K562 (cell line): ENCODE measurements around the gene ABCA3. TPM values are rescaled to one million over a fixed set of nuclear protein-coding genes. Genes with fewer than 3 reads are reported as not detected.
A peak's percentile ranks its signal among the peaks of the same experiment; 100 is the strongest.

ENCODE experiments used
- ARID1B ChIP-seq: fragments of 450-650 bp; IDR thresholded peaks from 2 replicates; pipeline ENCODE4 v1.6.1; 2016; ENCODE audit warnings: antibody characterized with exemption, mild to moderate bottlenecking, inconsistent platforms
- ATF1 ChIP-seq, 2 experiments: fragments of 450-650 bp in 1 of 2; IDR thresholded peaks; 2 replicates each; pipeline ENCODE4 v1.6.1; 2016; ENCODE audit warnings: missing compliant biosample characterization in 1 of 2, missing genetic modification characterization in 1 of 2
- BMI1 ChIP-seq: fragments of 150-350 bp; IDR thresholded peaks from 2 replicates; pipeline ENCODE4 v1.6.1; 2014; ENCODE audit warnings: low read length
- CBFA2T3 ChIP-seq: fragments of 450-650 bp; IDR thresholded peaks from 2 replicates; pipeline ENCODE4 v1.6.1; 2017
- CBX1 ChIP-seq: sonication (generic); IDR thresholded peaks from 2 replicates; pipeline ENCODE4 v1.6.1; 2016; ENCODE audit warnings: antibody characterized with exemption, low read depth, mild to moderate bottlenecking
- CREB5 ChIP-seq: fragments of 250-450 bp; sonication (Bioruptor Pico); IDR thresholded peaks from 2 replicates; pipeline ENCODE4 v1.5.0; 2020; ENCODE audit warnings: mild to moderate bottlenecking
- E2F5 ChIP-seq: sonication (generic); formaldehyde crosslinking; IDR thresholded peaks from 2 replicates; pipeline ENCODE4 v1.8.0; 2022; ENCODE audit warnings: mild to moderate bottlenecking, missing genetic modification reagents
- EZH2 ChIP-seq: IDR thresholded peaks from 2 replicates; pipeline ENCODE4 v1.6.1; 2012; ENCODE audit warnings: low read depth, mild to moderate bottlenecking, inconsistent platforms, low read length, borderline replicate concordance
- HDAC8 ChIP-seq: fragments of 450-650 bp; IDR thresholded peaks from 2 replicates; pipeline ENCODE4 v1.6.1; 2016; ENCODE audit warnings: mild to moderate bottlenecking, missing genetic modification characterization, moderate library complexity, missing compliant biosample characterization
- HES1 ChIP-seq: fragments of 450-650 bp; IDR thresholded peaks from 2 replicates; pipeline ENCODE4 v1.6.1; 2016; ENCODE audit warnings: low read depth, mild to moderate bottlenecking, moderate library complexity
- IFI16 ChIP-seq: fragments of 250-450 bp; sonication (Bioruptor Pico); IDR thresholded peaks from 2 replicates; pipeline ENCODE4 v2.1.2; 2022; ENCODE audit warnings: mild to moderate bottlenecking, inconsistent platforms
- LCOR ChIP-seq: sonication (generic); formaldehyde crosslinking; IDR thresholded peaks from 2 replicates; pipeline ENCODE4 v1.8.0; 2022; ENCODE audit warnings: mild to moderate bottlenecking, missing genetic modification reagents
- MAZ ChIP-seq, 2 experiments: fragments of 450-650 bp in 1 of 2; sonication (generic) in 1 of 2; formaldehyde crosslinking; IDR thresholded peaks in 1 of 2; conservative IDR thresholded peaks in 1 of 2; 2 replicates each; pipeline versions ENCODE4 v1.4.0 to v1.5.0; 2020; ENCODE audit warnings: mild to moderate bottlenecking in 1 of 2, missing genetic modification reagents in 1 of 2
- NFIC ChIP-seq: fragments of 450-650 bp; IDR thresholded peaks from 2 replicates; pipeline ENCODE4 v1.6.1; 2017; ENCODE audit warnings: mild to moderate bottlenecking, inconsistent platforms
- NR4A1 ChIP-seq, 2 experiments: fragments of 250-450 bp in 1 of 2; fragments of 450-650 bp in 1 of 2; sonication (Bioruptor Pico) in 1 of 2; IDR thresholded peaks; 2 replicates each; pipeline versions ENCODE4 v1.4.0 to v1.6.1; 2016 to 2020; ENCODE audit warnings: mild to moderate bottlenecking in 2 of 2, missing compliant biosample characterization in 1 of 2, missing genetic modification characterization in 1 of 2, moderate library complexity in 1 of 2
- POLR3G ChIP-seq: IDR thresholded peaks from 2 replicates; pipeline ENCODE4 v1.6.1; 2011; ENCODE audit not compliant: insufficient read length, insufficient replicate concordance; ENCODE audit errors: extremely low read depth
- PTBP1 ChIP-seq: fragments of 200-400 bp; formaldehyde crosslinking; IDR thresholded peaks from 2 replicates; pipeline ENCODE4 v1.6.1; 2017; ENCODE audit warnings: low read depth, low read length
- SMARCA4 ChIP-seq: fragments of 450-650 bp; IDR thresholded peaks from 2 replicates; pipeline ENCODE4 v1.6.1; 2016
- THRA ChIP-seq: fragments of 450-650 bp; IDR thresholded peaks from 2 replicates; pipeline ENCODE4 v1.6.1; 2017; ENCODE audit warnings: mild to moderate bottlenecking, moderate library complexity
- ZBTB8A ChIP-seq: fragments of 450-650 bp; IDR thresholded peaks from 2 replicates; pipeline ENCODE4 v1.6.1; 2018; ENCODE audit warnings: mild to moderate bottlenecking, moderate library complexity; ENCODE audit not compliant: partially characterized antibody
- ZNF398 ChIP-seq: fragments of 250-450 bp; sonication (Bioruptor Pico); IDR thresholded peaks from 2 replicates; pipeline ENCODE4 v1.8.0; 2021; ENCODE audit warnings: moderate library complexity, mild to moderate bottlenecking, inconsistent platforms
- ZNF77 ChIP-seq: fragments of 250-450 bp; sonication (Bioruptor Pico); IDR thresholded peaks from 2 replicates; pipeline ENCODE4 v1.5.0; 2020
- polyA plus RNA-seq, 8 experiments: library from polyadenylated mRNA; depleted of rRNA in 4 of 8; stranded (reverse) in 5 of 8; unstranded in 3 of 8; fragments of >200 nt; fragmentation: Nextera tagmentation in 2 of 8; fragmentation: Illumina TruSeq in 1 of 8; extraction: Ambion mirVana in 2 of 8; extraction: Trizol in 1 of 8; gene quantifications; 2 replicates each; pipeline versions ENCODE4 v1.2.1 to v1.2.3, GENCODE V29; 2011 to 2014; ENCODE audit warnings: inconsistent platforms in 1 of 8, missing spikeins in 1 of 8
- total RNA-seq, 7 experiments: library from RNA; depleted of rRNA in 6 of 7; stranded (reverse); fragments of >200 nt in 6 of 7; fragmentation: Illumina TruSeq in 2 of 7; extraction: Trizol in 2 of 7; gene quantifications; 2 replicates each; pipeline versions ENCODE4 v1.2.1 to v1.2.3, GENCODE V29; 2011 to 2021; ENCODE audit warnings: low replicate concordance in 1 of 7

Gene ABCA3
- total and polyA plus RNA-seq, 9 of the 15 experiments (the other 6 are each of a cell fraction or from before 2014, with no cell fraction given) = 0.66 to 23.7 (median 6.9) TPM

GRCh38 chr16:2364638-2365210 is 24.2 kb upstream of the ABCA3 start (continued):
- no peak for TF ChIP-seq ATF1 (CRISPR knock-in tag; IDR thresholded peaks at IDR 0.05)
- TF ChIP-seq ATF1 (tag; IDR thresholded peaks at IDR 0.05) = no peak
- TF ChIP-seq LCOR (CRISPR knock-in tag) = no peak
- no peak for TF ChIP-seq PTBP1
- TF ChIP-seq HDAC8 = no peak
- peak; percentile 29 for TF ChIP-seq CBFA2T3
- 0 out of 2 replicates have a peak, but pooled peaks have one; percentile 21 for TF ChIP-seq SMARCA4
- TF ChIP-seq E2F5 (CRISPR knock-in tag) = no peak
- TF ChIP-seq NR4A1 (CRISPR knock-in tag; IDR thresholded peaks at IDR 0.05) = no peak
- no peak for TF ChIP-seq NR4A1 (tag; IDR thresholded peaks at IDR 0.05)
- TF ChIP-seq EZH2 = no peak
- TF ChIP-seq ZBTB8A = no peak
- no peak for TF ChIP-seq ZNF77 (CRISPR knock-in tag)
- TF ChIP-seq CREB5 (CRISPR knock-in tag) = no peak
- no peak for TF ChIP-seq HES1
- no peak for TF ChIP-seq ZNF398 (CRISPR knock-in tag)
- TF ChIP-seq ARID1B = peak; percentile 42
- no peak for TF ChIP-seq BMI1
- no peak for TF ChIP-seq MAZ (CRISPR knock-in tag; conservative IDR thresholded peaks at IDR 0.05 in 1 of 2, IDR thresholded peaks at IDR 0.05 in 1 of 2)
- TF ChIP-seq NFIC = peak; percentile 38; the same call in 1 of the 2 replicates
- no peak for TF ChIP-seq THRA
- TF ChIP-seq IFI16 = no peak
- no peak for TF ChIP-seq CBX1
- TF ChIP-seq POLR3G = no peak
